ENCODE measurements around the gene MNT. TPM values are rescaled to one million over a fixed set of nuclear protein-coding genes. Genes with fewer than 3 reads are reported as not detected.

MNT gene
- total RNA-seq, 2 experiments from 2014 or later: 24.2 to 31.1 TPM

DNA sequence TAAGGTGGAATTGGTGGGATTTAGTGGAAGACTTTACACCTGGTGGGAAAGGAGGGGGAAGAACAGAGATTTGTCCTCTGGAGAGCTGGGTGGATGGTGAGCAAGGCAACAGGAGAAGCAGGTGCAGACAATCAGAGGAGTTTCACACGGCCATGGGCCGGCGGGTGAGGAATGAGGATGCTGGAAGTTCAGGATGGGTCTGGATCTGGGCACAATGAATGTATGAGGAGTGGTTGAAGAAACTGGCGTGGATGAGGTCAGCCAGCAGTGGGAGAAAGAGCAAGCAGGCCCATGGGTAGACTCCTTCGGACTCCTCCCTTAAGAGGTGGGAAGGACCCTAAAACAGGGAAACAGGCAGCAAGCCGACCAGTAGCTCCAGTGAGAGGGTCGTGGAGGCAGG, 10.1 kb upstream of the MNT start:
- Mint-ChIP-seq H3K27ac (no peak overlapping the region), H3K36me3 (ENCODE audit: low read depth) (peaks cover 3% of the 10 kb centered on the region), H3K4me3 (no peak overlapping the region), H3K9me3 (no peaks in the 10 kb centered on the region), H3K27me3 (no peaks in the 10 kb centered on the region), H3K4me1 (peaks cover 9% of the 10 kb centered on the region)
- DNase-seq: no peak
- CTCF ChIA-PET: interaction anchor here (1.1 to 3.9 kb wide), 3 partner anchors 9 to 28 kb away, joined by 3 to 24 read pairs (median 4); no protein-coding TSS in a partner anchor
- POLR2A ChIA-PET: no interaction called here

- Mint-ChIP-seq H3K4me3 (no peak overlapping the region), H3K36me3 (ENCODE audit: low read depth) (peaks cover 3% of the 10 kb centered on the region), H3K27me3 (no peaks in the 10 kb centered on the region), H3K27ac (no peak overlapping the region), H3K9me3 (no peaks in the 10 kb centered on the region), H3K4me1 (peaks cover 31% of the 10 kb centered on the region)
- ChIA-PET POLR2A (no interaction called here), CTCF (interaction anchor here (0.6 to 4.8 kb wide), 11 partner anchors 9 to 538 kb away, joined by 3 to 24 read pairs (median 3); partner anchors contain the start of gene HIC1)
- DNase-seq: no peak
Observed at GRCh38 chr17:2406903-2407790, 6.3 kb upstream of the MNT start.

DNA sequence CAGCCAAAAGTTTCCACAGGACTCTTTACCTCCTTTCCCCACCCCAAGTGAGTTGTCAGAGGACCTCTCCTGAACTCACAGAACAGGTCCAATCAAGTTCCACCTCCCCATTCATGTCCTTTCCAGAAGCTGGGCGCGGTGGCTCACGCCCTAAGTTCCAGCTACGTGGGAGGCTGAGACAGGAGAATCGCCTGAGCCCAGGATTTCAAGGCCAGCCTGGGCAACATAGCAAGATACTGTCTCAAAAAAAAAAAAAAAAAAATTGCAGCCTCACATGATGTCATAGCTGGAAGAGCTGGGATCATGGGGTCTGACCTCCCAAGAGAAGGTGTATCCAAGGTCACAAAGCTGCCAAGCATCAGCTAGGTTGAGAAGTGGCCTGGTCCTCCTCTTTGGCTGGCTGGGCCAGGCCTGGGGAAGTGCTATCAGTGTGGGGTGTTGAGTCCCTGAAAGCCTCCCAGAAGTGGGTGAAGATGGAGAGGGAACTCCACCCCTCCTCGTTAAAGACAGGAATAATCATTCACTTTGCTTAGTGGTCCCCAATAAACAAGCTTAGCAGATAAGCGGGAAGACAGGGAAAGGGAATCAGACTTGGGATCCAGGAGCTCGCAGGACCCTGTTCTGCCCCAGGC, 5.5 kb upstream of the MNT start:
- ChIA-PET CTCF (interaction anchor here (0.6 to 4.8 kb wide), 10 partner anchors 10 to 539 kb away, joined by 3 to 24 read pairs (median 3); partner anchors contain the start of gene HIC1), POLR2A (no interaction called here)
- Mint-ChIP-seq H3K27ac (no peak overlapping the region), H3K4me1 (peaks cover 31% of the 10 kb centered on the region), H3K36me3 (ENCODE audit: low read depth) (peaks cover 3% of the 10 kb centered on the region), H3K27me3 (no peaks in the 10 kb centered on the region), H3K9me3 (no peaks in the 10 kb centered on the region), H3K4me3 (no peak overlapping the region)
- no peak for DNase-seq

GRCh38 chr17:2405247-2405926, 4.5 kb upstream of the MNT start:
- H3K9me3 Mint-ChIP-seq: no peaks in the 10 kb centered on the region
- CTCF ChIA-PET: interaction anchor here (4.7 to 4.8 kb wide), 2 partner anchors 11 to 23 kb away, joined by 24 to 28 read pairs; no protein-coding TSS in a partner anchor
- H3K36me3 Mint-ChIP-seq (ENCODE audit: low read depth): no peaks in the 10 kb centered on the region
- no peak overlapping the region for H3K27ac Mint-ChIP-seq
- H3K4me1 Mint-ChIP-seq: peaks cover 31% of the 10 kb centered on the region
- DNase-seq: no peak
- H3K27me3 Mint-ChIP-seq: no peaks in the 10 kb centered on the region
- H3K4me3 Mint-ChIP-seq: no peak overlapping the region
- POLR2A ChIA-PET: no interaction called here

- peak overlapping the region; percentile 77 for H3K4me3 Mint-ChIP-seq
- CTCF ChIA-PET: interaction anchor here (0.6 to 4.7 kb wide), 5 partner anchors 8 to 384 kb away, joined by 3 to 28 read pairs (median 4); no protein-coding TSS in a partner anchor
- POLR2A ChIA-PET: interaction anchor here (0.7 kb wide), 1 partner anchor 9 kb away, joined by 4 read pairs; no protein-coding TSS in a partner anchor
- no peaks in the 10 kb centered on the region for H3K9me3 Mint-ChIP-seq
- H3K27me3 Mint-ChIP-seq: no peaks in the 10 kb centered on the region
- peak overlapping the region; percentile 91 for H3K27ac Mint-ChIP-seq
- peaks cover 44% of the 10 kb centered on the region for H3K4me1 Mint-ChIP-seq
- no peak for DNase-seq
- H3K36me3 Mint-ChIP-seq (ENCODE audit: low read depth): no peaks in the 10 kb centered on the region
Observed at GRCh38 chr17:2403044-2403443, 2.2 kb upstream of the MNT start.

DNA sequence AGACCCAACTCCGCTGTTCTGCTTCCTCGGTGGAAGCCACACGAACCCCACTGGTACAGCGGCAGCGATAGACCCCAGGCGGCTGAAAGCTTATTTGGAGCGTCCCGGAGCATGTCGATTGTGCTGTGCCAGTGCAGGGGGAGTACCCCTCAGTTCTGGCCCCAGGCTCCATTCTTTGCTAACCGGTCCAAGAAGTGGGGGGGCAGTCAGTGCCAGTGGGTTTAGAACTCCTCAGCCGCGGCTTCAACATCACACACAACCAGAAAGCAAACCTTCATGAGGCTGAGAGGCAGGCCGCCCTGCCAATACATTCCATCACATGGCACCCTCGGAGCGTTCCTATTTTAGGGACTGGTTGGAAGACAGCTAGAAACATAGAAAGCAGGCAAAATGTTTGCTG, 1.7 kb upstream of the MNT start:
- CTCF ChIA-PET: interaction anchor here (0.5 to 4.7 kb wide), 5 partner anchors 9 to 385 kb away, joined by 3 to 28 read pairs (median 4); no protein-coding TSS in a partner anchor
- no peaks in the 10 kb centered on the region for H3K36me3 Mint-ChIP-seq (ENCODE audit: low read depth)
- peak overlapping the region; percentile 91 for H3K27ac Mint-ChIP-seq
- POLR2A ChIA-PET: interaction anchor here (0.7 kb wide), 1 partner anchor 8 kb away, joined by 4 read pairs; no protein-coding TSS in a partner anchor
- H3K4me1 Mint-ChIP-seq: peaks cover 49% of the 10 kb centered on the region
- H3K27me3 Mint-ChIP-seq: no peaks in the 10 kb centered on the region
- H3K9me3 Mint-ChIP-seq: no peaks in the 10 kb centered on the region
- no peak for DNase-seq
- peak overlapping the region; percentile 77 for H3K4me3 Mint-ChIP-seq

DNA sequence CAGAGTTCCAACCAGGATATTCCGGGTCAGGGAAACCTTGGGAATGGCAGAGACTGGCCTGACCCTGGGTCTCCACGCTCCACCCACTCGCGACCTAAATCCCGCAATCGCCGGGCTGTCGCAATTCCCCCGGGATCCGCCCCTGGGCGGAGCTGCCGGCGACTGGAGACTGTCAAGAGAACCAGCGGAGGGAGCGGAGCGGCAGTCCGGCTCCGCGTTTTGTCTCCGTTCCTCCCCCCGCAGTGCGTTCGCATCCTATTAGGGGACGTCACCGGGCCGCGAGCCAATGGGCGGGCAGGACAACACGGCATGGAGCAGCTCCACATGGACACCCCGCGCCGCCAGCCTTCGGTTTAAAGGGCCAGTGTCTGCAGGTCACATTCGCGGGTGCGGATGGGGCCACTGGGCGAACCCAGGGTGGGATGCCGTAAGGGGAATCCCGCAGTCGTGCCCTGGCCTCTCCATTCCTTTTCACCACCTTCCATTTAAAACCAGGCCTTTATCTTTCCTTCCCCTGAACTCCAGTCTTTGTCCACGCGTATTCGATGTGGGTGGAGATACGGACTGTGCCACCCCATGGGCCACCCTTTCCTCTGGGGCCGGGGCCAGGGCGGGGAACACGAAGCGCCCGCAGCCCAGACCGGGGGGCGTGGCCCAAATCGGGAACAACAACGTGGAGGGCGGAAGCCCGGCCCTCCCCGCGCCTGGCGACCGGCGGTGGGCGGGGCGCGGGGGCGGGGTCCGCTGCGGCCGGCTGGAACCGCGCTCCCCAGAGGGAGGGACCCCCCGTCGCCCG, 764 bp upstream of the MNT start:
- Mint-ChIP-seq H3K4me1 (peaks cover 51% of the 10 kb centered on the region), H3K9me3 (no peaks in the 10 kb centered on the region), H3K4me3 (peak overlapping the region; percentile 88), H3K36me3 (ENCODE audit: low read depth) (no peaks in the 10 kb centered on the region), H3K27ac (peak overlapping the region; percentile 100), H3K27me3 (no peaks in the 10 kb centered on the region)
- peak; percentile 99 for DNase-seq
- ChIA-PET CTCF (interaction anchor here (0.6 to 4.7 kb wide), 6 partner anchors 8 to 99 kb away, joined by 3 to 28 read pairs (median 5); no protein-coding TSS in a partner anchor), POLR2A (interaction anchor here (1.0 to 1.3 kb wide), 2 partner anchors 9 to 18 kb away, joined by 6 to 7 read pairs; no protein-coding TSS in a partner anchor)

DNA sequence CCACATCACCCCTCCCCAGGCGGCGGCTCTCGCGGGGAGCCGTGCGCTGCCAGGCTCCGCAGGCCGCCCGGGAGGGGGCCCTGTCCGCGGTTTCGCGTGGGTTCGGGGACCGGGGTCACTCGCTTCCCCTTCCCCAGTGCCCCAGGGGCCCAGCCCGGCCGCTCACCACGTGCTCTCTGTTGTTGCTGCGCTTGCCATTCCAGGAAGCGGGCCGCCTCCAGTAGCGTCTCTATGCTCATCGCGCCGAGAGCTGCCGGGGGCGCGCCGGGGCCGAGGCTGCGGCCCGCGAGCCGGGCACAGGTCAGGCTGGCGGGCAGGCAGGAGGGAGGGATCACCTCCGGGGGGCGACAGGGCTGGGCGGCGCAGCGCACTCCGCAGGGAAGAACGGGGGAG, 390 bp downstream of the MNT start:
- CTCF ChIA-PET: interaction anchor here (1.4 to 1.9 kb wide), 3 partner anchors 9 to 17 kb away, joined by 6 to 8 read pairs (median 7); no protein-coding TSS in a partner anchor
- POLR2A ChIA-PET: no interaction called here
- DNase-seq: peak; percentile 68
- Mint-ChIP-seq H3K4me3 (peak overlapping the region; percentile 88), H3K9me3 (no peaks in the 10 kb centered on the region), H3K27me3 (no peaks in the 10 kb centered on the region), H3K4me1 (peaks cover 53% of the 10 kb centered on the region), H3K27ac (peak overlapping the region; percentile 100), H3K36me3 (ENCODE audit: low read depth) (no peaks in the 10 kb centered on the region)

DNA sequence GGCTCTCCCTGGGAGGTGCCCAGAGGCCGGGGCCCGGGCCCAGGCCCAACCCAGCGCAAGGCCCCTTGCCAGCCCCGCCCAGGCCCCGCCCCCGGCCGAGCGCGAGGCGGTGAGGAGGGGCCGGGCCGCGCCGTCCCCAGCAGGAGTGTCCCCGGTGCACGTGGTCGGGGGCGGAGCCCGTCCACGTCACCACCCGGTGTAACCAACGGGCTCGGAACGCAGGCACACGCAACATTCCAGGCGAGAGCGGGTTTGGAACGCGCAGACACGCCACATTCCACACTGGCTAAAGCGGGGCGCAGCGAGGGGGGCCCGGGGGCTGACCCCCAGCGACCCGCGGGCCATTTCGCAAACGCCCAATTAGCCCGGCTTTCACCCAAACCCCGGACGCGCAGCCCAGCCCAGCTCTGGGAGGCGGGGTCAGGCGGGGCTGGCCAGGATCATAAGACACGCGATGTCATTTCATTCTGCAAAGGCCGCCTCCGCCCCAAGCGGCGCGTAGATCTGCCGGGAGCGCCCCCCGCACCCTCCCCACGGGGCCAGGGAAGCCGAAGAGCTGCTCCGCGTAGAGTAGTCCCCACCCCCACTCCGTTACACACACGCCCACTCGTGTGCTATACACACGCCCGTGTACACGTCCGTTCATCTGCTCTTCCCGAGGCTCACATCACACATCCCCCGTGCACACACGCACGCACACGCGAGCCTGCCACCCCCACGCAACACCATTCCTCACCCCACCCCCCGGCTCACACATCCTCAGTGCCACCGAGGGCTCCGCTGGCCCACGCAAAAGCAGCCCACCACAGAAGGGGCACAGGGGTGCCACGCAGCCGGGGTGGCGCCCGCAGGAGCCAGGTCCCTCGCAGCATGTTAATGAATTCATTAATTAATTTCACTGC, 1.0 kb downstream of the MNT start:
- ChIA-PET CTCF (interaction anchor here (1.0 to 1.6 kb wide), 4 partner anchors 14 to 345 kb away, joined by 3 to 8 read pairs (median 5); partner anchors contain the start of gene HIC1), POLR2A (interaction anchor here (0.5 kb wide), 1 partner anchor 344 kb away, joined by 3 read pairs; no protein-coding TSS in a partner anchor)
- H3K4me3 Mint-ChIP-seq: peak overlapping the region; percentile 88
- H3K36me3 Mint-ChIP-seq (ENCODE audit: low read depth): no peaks in the 10 kb centered on the region
- H3K27ac Mint-ChIP-seq: peak overlapping the region; percentile 100
- H3K9me3 Mint-ChIP-seq: no peaks in the 10 kb centered on the region
- peak; percentile 91 for DNase-seq
- H3K4me1 Mint-ChIP-seq: peaks cover 49% of the 10 kb centered on the region
- no peaks in the 10 kb centered on the region for H3K27me3 Mint-ChIP-seq

DNA sequence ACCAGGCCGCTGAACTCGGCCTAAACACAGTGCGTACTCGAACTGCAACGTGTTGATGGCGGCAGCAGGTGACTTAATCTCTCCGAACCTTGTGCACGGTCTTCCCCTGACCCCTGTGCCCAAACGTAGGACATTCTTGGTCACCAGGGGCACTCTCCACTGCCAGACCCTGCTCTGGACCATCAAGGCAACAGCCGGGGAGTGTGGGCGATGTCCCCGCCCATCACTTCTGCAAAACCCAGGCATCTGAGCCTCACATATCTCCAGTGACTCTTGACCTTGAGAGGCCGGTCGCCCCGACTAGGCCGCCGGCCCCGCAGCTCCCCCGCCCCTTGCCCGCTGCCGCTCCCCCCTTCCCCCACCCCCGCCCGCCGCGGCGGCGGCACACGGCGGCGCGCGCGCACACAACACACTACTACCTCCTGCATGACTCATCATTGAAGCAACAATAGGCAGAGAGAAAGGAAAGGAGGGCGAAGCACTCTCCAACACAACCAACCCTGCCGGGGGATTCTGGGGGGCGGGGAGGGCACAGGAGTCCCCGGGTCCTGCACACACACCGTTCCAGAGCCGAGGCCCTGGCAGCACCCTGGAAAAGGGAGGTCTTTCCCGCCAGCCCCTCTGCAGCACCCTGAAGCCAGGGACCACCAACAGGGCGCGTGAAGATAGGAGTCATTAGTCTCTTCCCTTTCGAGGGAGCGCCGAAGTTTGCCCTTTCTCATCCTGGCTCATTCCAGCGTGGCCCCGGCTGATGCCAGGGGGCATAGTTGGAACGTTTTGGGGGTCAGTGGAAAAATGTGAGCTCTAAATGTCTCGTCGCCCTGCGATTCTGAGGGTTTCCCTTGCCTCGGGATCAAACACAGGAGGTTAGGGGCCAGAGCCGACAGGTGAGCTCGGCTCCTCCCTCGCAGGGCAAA, 1.9 kb downstream of the MNT start:
- peak; percentile 77 for DNase-seq
- H3K9me3 Mint-ChIP-seq: no peaks in the 10 kb centered on the region

More for the DNA sequence above, 1.9 kb downstream of the MNT start:
- Mint-ChIP-seq H3K36me3 (ENCODE audit: low read depth) (peaks cover 2% of the 10 kb centered on the region), H3K27me3 (no peaks in the 10 kb centered on the region), H3K4me3 (peak overlapping the region; percentile 88), H3K27ac (peak overlapping the region; percentile 100), H3K4me1 (peaks cover 53% of the 10 kb centered on the region)
- POLR2A ChIA-PET: interaction anchor here (0.5 kb wide), 1 partner anchor 343 kb away, joined by 3 read pairs; no protein-coding TSS in a partner anchor
- CTCF ChIA-PET: interaction anchor here (0.6 to 1.6 kb wide), 5 partner anchors 15 to 1358 kb away, joined by 3 to 8 read pairs (median 3); partner anchors contain the start of gene HIC1

Measured in activated CD4-positive, alpha-beta T cell treated with anti-CD3 and anti-CD28 coated beads, Interleukin-2, amount 10 ng/mL, durations not matched to agents 7 days and 5 days (primary cell).